Gastrocnemius medialis (tissue), 4 donors: ENCODE measurements around the gene EPB41L4A. TPM values are rescaled to one million over a fixed set of nuclear protein-coding genes. Genes with fewer than 3 reads are reported as not detected.
"Not testable (repeated sequence)": the region's sequence is repeated elsewhere in the genome, so short reads cannot be mapped to it uniquely, and the experiment has no call there.

Experiments
- ATAC-seq, 2 donors: fragments of 150-250 bp; one replicate each; pipeline ENCODE4 v1.9.1; 2016
- DNase-seq, 2 donors: peaks; one replicate each; pipeline ENCODE4 v3.0.0-alpha.2; 2019
- H3K27ac ChIP-seq, 4 donors: fragments of 200-600 bp; sonication (generic); 1 replicate in 1 of 4; 2 replicates in 3 of 4; pipeline ENCODE4 v1.5.1; 2016 to 2018; ENCODE audit warnings: mild to moderate bottlenecking in 2 of 4, moderate library complexity in 1 of 4
- H3K27me3 ChIP-seq, 3 donors: fragments of 200-600 bp; sonication (generic) in 2 of 3; 1 replicate in 1 of 3; 2 replicates in 2 of 3; pipeline versions ENCODE4 v1.5.1 to v1.6.0; 2016 to 2019; ENCODE audit warnings: mild to moderate bottlenecking in 1 of 3, moderate library complexity in 1 of 3
- H3K36me3 ChIP-seq, 2 donors: fragments of 200-600 bp; sonication (generic) in 1 of 2; one replicate each; pipeline ENCODE4 v1.5.1; 2017 to 2018
- H3K4me1 ChIP-seq, 2 donors: fragments of 200-600 bp; sonication (generic) in 1 of 2; one replicate each; pipeline ENCODE4 v1.5.1; 2016 to 2017; ENCODE audit warnings: mild to moderate bottlenecking in 2 of 2
- H3K4me3 ChIP-seq, 4 donors: fragments of 200-600 bp; sonication (generic) in 3 of 4; 1 replicate in 1 of 4; 2 replicates in 3 of 4; pipeline ENCODE4 v1.5.1; 2016 to 2019; ENCODE audit warnings: mild to moderate bottlenecking in 2 of 4
- H3K9me3 ChIP-seq, 3 donors: fragments of 200-600 bp; sonication (generic) in 2 of 3; 1 replicate in 1 of 3; 2 replicates in 2 of 3; pipeline ENCODE4 v1.5.1; 2016 to 2019
- POLR2A ChIP-seq, 2 donors: fragments of 450-650 bp; IDR thresholded peaks; one replicate each; pipeline ENCODE4 v1.6.1; 2017; ENCODE audit warnings: antibody characterized with exemption in 2 of 2, mild to moderate bottlenecking in 2 of 2, moderate library complexity in 2 of 2
- in situ Hi-C, 4 donors: fragments of 200-750 bp; cut with MboI; loops; one replicate each; pipeline versions ENCODE4 v1.15.0 to v1.8.0; 2017; ENCODE audit warnings: low sequenced_read_pairs in 4 of 4
- intact Hi-C: fragments of 100-400 bp; cut with DNase I; formaldehyde crosslinking; loops from one replicate; pipeline ENCODE4 v1.15.1; 2023; ENCODE audit warnings: low total_unique reads
- total RNA-seq, 4 donors: library from RNA; depleted of rRNA; stranded (reverse); fragments of >200 nt; gene quantifications; one replicate each; pipeline versions ENCODE4 v1.1.0 to v1.2.3, GENCODE V29; 2016
- TF ChIP-seq, protein P1 (sequence below), 5 experiments: fragments of 450-650 bp in 3 of 5; fragments of 200-600 bp in 2 of 5; sonication (generic) in 2 of 5; IDR thresholded peaks in 4 of 5; conservative IDR thresholded peaks in 1 of 5; 1 replicate in 4 of 5; 2 replicates in 1 of 5; pipeline ENCODE4 v1.5.1; 2016 to 2019; ENCODE audit warnings: antibody characterized with exemption in 5 of 5, mild to moderate bottlenecking in 3 of 5, moderate library complexity in 3 of 5

The EPB41L4A gene
- total RNA-seq, 4 donors from 2014 or later, result 1.8 to 10.6 (median 3.8) TPM

DNA sequence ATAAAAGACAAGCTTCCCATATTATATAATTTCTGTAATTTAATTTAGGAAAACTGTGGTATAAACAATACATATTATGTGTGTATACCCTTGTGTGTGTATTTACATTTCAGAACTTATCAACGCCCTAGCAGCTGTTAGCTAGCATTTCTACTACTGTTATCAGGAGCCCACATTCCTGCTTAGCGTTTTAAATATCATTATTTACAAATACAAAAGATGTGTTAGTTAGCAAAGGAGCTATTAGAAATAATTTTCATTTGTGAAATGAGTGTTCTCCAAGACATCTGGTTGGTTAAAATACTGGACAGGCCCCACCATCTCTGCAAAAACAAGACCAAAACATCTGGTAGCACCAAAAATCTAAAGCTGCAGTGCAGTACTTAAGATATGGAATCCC lies 48.0 kb downstream of the EPB41L4A start:
- no peak overlapping the region for H3K4me3 ChIP-seq
- DNase-seq, result no peak
- TF ChIP-seq, protein P1, sequence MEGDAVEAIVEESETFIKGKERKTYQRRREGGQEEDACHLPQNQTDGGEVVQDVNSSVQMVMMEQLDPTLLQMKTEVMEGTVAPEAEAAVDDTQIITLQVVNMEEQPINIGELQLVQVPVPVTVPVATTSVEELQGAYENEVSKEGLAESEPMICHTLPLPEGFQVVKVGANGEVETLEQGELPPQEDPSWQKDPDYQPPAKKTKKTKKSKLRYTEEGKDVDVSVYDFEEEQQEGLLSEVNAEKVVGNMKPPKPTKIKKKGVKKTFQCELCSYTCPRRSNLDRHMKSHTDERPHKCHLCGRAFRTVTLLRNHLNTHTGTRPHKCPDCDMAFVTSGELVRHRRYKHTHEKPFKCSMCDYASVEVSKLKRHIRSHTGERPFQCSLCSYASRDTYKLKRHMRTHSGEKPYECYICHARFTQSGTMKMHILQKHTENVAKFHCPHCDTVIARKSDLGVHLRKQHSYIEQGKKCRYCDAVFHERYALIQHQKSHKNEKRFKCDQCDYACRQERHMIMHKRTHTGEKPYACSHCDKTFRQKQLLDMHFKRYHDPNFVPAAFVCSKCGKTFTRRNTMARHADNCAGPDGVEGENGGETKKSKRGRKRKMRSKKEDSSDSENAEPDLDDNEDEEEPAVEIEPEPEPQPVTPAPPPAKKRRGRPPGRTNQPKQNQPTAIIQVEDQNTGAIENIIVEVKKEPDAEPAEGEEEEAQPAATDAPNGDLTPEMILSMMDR (IDR thresholded peaks at IDR 0.05 in 4 of 5, conservative IDR thresholded peaks at IDR 0.05 in 1 of 5), result no peak
- no peak for TF ChIP-seq POLR2A (IDR thresholded peaks at IDR 0.05)
- ATAC-seq, result no peak
- no peaks in the 10 kb centered on the region for H3K36me3 ChIP-seq
- no peaks in the 10 kb centered on the region for H3K27me3 ChIP-seq
- intact Hi-C loops (loop anchor here (5.0 kb wide), 1 partner anchor 44 kb away; no protein-coding TSS in a partner anchor), in situ Hi-C loops (no loop called here)
- no peaks in the 10 kb centered on the region for H3K9me3 ChIP-seq
- H3K27ac ChIP-seq, result no peak overlapping the region
- H3K4me1 ChIP-seq, result peaks cover 0 to 5% of the 10 kb centered on the region in 2 donors

DNA sequence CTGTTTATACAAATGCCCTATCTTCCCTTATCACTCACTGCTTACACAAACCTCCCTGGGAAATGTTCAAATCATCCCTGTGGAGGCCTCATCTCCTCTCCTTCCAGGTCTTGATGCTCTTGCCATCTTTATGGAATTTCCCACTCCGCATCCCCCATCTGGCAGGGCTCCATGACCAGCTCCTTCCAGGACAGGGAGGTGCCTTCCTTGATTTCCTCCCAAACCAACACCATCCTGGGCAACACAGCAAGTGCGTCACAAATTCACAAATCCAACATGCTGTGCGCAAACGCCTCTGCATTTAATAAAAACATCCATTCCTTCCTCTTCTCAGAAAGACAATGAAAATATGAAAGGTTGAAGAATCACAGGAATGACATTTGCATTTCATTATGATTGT lies 51.7 kb downstream of the EPB41L4A start:
- H3K9me3 ChIP-seq, result no peaks in the 10 kb centered on the region
- H3K4me3 ChIP-seq, result no peak overlapping the region
- in situ Hi-C loops, result no loop called here
- intact Hi-C loops, result no loop called here
- H3K4me1 ChIP-seq, result no peaks in the 10 kb centered on the region
- ATAC-seq (peak in 1 of 2 donors; percentile 45), DNase-seq (no peak)
- no peaks in the 10 kb centered on the region for H3K36me3 ChIP-seq
- TF ChIP-seq, protein P1 (IDR thresholded peaks at IDR 0.05 in 4 of 5, conservative IDR thresholded peaks at IDR 0.05 in 1 of 5), result no peak
- TF ChIP-seq POLR2A (IDR thresholded peaks at IDR 0.05), result no peak
- H3K27ac ChIP-seq, result peak overlapping the region in 2 of 4 donors; percentile 52 to 54
- no peaks in the 10 kb centered on the region for H3K27me3 ChIP-seq

DNA sequence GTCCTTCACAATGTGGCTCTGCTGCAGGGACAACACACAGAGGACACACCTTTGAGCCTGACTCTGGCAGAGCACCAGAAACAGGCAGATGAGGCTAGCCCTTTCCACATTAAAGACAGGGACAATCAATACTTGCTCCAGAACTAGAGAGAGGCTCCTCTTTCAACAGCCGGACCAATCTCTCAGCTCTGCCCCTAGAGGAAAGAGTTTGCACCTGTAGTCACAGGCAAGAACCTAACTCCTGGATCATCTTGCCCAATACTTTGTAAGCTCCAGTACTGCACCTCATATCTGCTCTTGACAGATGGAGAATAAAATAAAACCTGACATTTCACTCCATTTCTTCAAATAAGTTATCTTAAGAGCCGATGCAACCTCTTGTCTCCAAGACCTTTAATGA lies 52.1 kb downstream of the EPB41L4A start:
- ATAC-seq, result no peak
- TF ChIP-seq POLR2A (IDR thresholded peaks at IDR 0.05), result no peak
- TF ChIP-seq, protein P1 (IDR thresholded peaks at IDR 0.05 in 4 of 5, conservative IDR thresholded peaks at IDR 0.05 in 1 of 5), result no peak

DNA sequence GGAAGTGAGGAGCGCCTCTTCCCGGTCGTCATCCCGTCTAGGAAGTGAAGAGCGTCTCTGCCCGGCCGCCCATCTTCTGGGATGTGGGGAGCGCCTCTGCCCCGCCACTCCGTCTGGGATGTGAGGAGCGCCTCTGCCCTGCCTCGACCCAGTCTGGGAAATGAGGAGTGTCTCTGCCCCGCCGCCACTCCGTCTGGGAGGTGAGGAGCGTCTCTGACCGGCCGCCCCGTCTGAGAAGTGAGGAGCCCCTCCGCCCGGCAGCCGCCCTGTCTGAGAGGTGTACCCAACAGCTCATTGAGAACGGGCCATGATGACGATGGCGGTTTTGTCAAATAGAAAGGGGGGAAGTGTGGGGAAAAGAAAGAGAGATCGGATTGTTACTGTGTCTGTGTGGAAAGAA lies 58.3 kb downstream of the EPB41L4A start:
- in situ Hi-C loops, H3K4me3 ChIP-seq, H3K4me1 ChIP-seq, intact Hi-C loops, H3K27me3 ChIP-seq, ATAC-seq, H3K27ac ChIP-seq, DNase-seq, H3K9me3 ChIP-seq, H3K36me3 ChIP-seq: not testable (repeated sequence)

More for the DNA sequence above, 52.1 kb downstream of the EPB41L4A start:
- Histone ChIP-seq H3K9me3 (no peaks in the 10 kb centered on the region), H3K4me3 (no peak overlapping the region), H3K27ac (peak overlapping the region in 3 of 4 donors; percentile 33 to 54 (median 34)), H3K27me3 (no peaks in the 10 kb centered on the region), H3K4me1 (no peaks in the 10 kb centered on the region), H3K36me3 (no peaks in the 10 kb centered on the region)
- intact Hi-C loops, result no loop called here
- in situ Hi-C loops, result no loop called here
- DNase-seq, result no peak

DNA sequence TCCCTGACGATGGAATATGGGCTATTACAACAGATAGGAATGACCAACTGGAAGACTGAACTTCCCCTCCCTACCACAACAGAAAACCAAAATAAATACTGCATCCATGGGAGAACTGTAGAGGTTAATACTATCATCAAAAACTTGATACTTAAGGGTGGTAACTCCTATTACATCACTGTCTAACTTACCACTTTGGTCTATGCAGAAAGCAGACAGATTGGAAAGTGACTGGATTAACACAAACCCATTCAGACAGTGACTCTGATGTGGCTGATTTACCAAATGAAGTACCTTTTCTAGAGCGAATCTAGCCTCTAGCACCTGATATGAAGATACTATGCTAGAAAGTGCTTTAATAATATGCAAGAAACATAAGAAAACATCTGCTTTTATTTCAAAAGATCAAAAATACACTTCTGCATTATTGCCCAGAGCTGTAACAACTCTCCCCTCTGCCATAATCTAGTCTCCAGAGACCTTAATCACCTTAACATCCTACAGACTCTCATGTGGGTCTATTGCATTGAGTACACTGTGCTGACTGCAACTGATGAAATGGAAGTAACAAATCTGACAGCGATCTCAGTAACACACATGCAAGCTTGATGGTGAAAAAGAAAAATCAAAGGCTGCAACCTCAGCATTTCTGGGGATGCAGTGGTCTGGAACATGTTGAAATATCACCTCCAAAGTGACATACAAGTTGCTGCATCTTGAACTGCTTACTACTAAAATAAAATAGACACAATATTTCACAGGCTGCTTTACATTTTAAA lies 62.7 kb downstream of the EPB41L4A start:
- H3K4me1 ChIP-seq, result no peaks in the 10 kb centered on the region
- no peaks in the 10 kb centered on the region for H3K27me3 ChIP-seq
- H3K9me3 ChIP-seq, result no peaks in the 10 kb centered on the region
- intact Hi-C loops (no loop called here), in situ Hi-C loops (no loop called here)
- no peak for TF ChIP-seq POLR2A (IDR thresholded peaks at IDR 0.05)
- TF ChIP-seq, protein P1 (IDR thresholded peaks at IDR 0.05 in 4 of 5, conservative IDR thresholded peaks at IDR 0.05 in 1 of 5), result no peak
- H3K4me3 ChIP-seq, result no peak overlapping the region
- no peaks in the 10 kb centered on the region for H3K36me3 ChIP-seq
- ATAC-seq (no peak), DNase-seq (no peak)
- no peak overlapping the region for H3K27ac ChIP-seq
